ENCODE data around the gene MYEF2. TPM values are rescaled to one million over a fixed set of nuclear protein-coding genes. Genes with fewer than 3 reads are reported as not detected.

The MYEF2 gene
- total and polyA plus RNA-seq, 2 of the 8 experiments (the other 6 are each of a cell fraction or from before 2014, with no cell fraction given) = 18.9 to 79.2 TPM

GRCh38 chr15:48086576-48086975, 91.5 kb downstream of the MYEF2 start (continued):
- no peak for TF ChIP-seq CHD7 (IDR thresholded peaks at IDR 0.05; ENCODE audit: insufficient replicate concordance, low read length)
- TF ChIP-seq MAFK (IDR thresholded peaks at IDR 0.05; ENCODE audit: low read depth, low read length) = peak; percentile 86
